GM03348 (cell line): ENCODE measurements around the gene TCF4.
A peak's percentile ranks its signal among the peaks of the same experiment; 100 is the strongest.

Experiments used
- DNase-seq: peaks from one replicate; pipeline ENCODE4 v3.0.0; 2012; ENCODE audit warnings: low spot score

Gene TCF4

GRCh38 chr18:55588111-55588869 is at the start of gene TCF4:
TCF4 (minus strand) TSS chr18:55588192; CDS start chr18:55587116, 1,076 bp downstream.
- DNase-seq = peak; percentile 68

GRCh38 chr18:55637204-55637603 is 49.2 kb upstream of the TCF4 start:
- no peak for DNase-seq

GRCh38 chr18:55635439-55635838 is 47.4 kb upstream of the TCF4 start:
- DNase-seq = no peak

- peak; percentile 56 for DNase-seq
Measured at GRCh38 chr18:55634545-55634944, 46.6 kb upstream of the TCF4 start.

DNA sequence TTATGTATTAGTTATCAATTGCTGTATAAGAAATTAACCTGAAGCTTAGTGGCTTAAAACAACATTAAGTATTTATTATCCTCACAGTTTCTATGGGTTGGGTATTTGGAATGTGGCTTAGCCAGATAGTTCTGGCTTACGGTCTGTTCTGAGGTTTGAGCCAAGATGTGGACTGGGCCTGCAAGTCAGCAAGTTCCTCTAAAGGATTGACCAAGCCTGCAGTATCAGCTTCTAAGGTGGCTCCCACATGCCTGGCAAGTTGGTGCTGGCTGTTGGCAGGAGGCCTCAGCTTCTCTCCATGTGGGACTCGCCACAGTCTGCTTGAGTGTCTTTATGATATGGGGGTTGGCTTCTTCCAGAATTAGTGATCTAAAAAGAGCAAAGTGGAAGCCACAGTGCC is 45.0 kb upstream of the TCF4 start:
- DNase-seq = no peak

DNA sequence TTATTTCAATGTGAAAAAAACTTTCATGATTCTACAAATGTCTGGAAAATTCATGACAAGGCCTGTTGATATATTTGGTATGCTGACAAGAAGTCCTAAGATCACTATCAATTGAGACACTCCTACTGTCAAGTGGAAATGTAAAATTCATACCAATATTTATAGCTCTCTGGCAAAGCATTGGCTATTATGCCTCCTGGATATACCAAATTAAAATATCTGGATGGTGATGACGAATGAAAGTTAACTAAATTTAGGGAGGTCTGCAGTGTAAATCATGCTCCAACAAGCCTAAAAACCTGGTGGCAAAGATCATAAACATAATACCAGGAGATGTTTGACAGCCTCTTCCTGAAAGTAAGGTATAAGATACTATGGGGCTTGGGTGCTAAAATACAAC is 41.1 kb upstream of the TCF4 start:
- DNase-seq = no peak

DNA sequence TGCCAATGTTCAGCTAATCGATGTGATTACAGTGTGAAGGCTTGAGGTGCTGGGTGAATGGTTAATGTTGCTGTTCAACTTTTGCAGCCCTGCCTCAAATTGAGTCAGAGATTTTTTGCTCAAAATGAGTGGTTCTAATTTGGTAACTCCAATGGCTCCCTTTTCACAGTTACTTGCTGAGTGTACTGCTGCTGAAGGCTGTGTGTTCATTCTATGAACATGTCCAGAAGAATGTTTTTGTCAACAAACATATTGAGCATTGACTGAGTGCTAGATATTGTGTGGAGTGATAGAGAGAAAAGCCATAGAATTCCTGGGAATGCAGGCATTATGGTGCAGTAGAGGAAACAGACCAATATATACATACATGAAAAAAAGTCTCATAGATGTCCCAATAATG is 39.0 kb upstream of the TCF4 start:
- DNase-seq = no peak

DNA sequence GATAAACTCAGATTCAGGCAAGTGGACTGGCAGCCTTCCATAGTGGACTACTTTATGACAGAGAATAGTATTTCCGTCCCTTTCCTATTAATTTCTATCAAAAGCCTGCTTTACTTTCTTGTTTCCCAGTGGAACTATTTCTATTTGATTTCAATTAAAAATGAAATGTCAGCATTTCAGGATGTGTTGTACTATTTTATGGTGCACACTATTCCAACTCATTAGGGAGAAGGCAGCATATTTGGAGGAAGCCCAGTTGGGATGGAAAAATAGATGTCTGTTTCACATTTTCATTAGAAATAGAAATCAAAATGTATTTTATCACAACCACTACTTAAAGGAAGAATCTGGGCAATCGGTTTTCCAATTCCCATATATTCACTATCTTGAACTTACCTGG is 37.9 kb upstream of the TCF4 start:
- no peak for DNase-seq

- no peak for DNase-seq
Measured at GRCh38 chr18:55623626-55624025, 35.6 kb upstream of the TCF4 start.

- no peak for DNase-seq
Measured at GRCh38 chr18:55610506-55610905, 22.5 kb upstream of the TCF4 start.

DNA sequence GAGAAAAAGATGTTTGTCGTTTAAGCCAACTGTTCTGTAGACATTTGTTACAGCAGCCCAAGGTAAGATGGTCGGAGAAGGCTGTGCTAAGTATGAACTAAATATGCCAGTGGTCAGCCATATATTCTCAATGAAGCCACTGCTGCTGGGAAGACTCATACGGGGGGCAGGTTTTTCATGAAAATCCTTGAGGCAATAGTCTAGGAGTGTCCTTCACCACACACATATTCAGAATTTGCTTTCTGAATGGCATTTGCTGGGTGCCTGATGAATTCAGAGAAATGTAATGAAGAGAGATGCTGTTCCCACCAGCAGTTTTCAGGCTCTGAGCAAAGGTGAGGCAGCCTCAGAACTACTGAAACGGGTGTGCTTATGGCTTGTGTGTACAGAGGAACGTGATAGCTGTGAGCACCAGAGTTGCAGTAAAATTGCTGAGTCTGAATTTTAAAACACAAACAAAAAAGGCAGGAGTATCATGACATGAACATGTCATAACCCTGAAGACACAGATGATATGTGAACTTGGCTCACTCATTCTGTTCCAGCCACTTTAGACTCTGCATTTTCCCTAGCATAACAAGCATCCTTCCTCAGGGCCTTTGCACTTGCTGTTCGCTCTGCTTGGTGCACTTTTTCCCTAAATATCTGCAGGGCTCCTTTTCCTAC is 21.3 kb upstream of the TCF4 start:
- DNase-seq = no peak

- no peak for DNase-seq
Measured at GRCh38 chr18:55608497-55608896, 20.5 kb upstream of the TCF4 start.

GRCh38 chr18:55607773-55608172 is 19.8 kb upstream of the TCF4 start:
- no peak for DNase-seq

- no peak for DNase-seq
Measured at GRCh38 chr18:55605733-55606338, 17.8 kb upstream of the TCF4 start.

DNA sequence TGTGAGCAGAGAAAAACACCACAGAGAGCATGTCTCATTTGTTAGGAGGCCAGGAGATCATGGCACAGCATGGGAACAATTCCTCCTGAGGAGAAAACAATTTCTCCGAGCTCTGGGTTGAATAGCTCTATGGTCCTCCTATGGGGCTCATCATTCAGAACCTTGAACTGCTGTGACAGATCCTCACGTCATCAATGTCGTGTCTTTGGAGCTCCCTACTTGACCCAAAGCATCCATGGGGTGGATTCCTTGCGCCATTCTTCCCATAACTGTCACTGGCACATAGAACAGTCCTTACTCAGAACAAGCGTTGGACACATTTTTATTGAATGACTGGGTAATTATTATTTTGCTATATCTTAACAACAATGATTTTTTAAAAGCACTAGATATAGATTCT is 15.8 kb upstream of the TCF4 start:
- DNase-seq = no peak

- no peak for DNase-seq
Measured at GRCh38 chr18:55593888-55594287, 5.9 kb upstream of the TCF4 start.

- DNase-seq = peak; percentile 3
Measured at GRCh38 chr18:55592572-55592971, 4.6 kb upstream of the TCF4 start.

DNA sequence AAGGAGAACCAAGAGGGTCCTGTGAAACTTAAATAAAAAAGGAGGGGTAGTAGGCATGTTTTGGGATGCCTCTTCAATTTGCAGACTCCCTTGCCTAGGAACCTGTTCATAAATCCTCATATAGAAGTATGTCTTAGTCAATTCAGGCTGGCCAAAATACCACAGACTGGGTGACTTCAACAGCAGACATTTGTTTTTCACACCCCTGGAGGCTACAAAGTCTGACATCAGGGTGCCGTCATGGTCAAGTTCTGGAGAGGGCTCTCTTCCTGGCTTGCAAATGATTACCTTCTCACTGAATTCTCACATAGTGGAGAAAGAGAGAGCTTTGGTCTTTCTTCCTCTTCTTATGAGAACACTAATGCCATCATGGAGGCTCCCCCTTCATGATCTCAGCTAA is 4.1 kb upstream of the TCF4 start:
- no peak for DNase-seq

DNA sequence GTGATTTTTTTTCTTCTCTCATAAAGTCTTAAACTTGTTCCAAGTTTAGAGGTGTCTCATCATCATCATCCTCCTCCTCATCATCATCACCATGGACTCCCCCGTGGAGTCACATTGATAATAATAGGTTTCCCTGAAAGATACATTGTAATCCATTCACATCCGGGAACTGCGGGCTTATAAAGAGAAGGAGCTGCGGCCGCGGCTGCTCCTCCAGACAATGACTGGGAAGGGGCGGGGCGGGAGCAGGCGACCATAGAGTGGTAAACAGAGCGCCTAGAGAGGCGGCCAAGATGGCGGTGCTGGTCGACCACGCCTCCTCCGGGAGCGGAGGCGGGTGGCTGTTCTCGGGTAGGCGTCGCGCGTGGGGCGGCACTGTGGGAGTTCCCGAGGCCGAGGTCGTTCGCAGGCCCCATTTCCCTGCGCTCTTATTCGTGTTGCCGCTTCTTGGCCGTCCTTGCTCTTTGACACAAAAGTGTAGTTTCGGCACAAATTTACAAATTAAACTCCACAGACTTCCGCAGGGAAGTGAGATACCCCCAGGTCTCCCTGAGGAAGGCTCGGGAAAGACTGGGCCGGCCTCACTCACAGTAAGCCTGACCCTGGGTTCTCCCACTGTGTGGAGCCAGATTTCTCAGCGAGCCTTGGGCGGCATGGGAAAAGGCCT is 1.8 kb upstream of the TCF4 start:
- DNase-seq = peak; percentile 95

- no peak for DNase-seq
Measured at GRCh38 chr18:55588870-55589595, 1.0 kb upstream of the TCF4 start.

DNA sequence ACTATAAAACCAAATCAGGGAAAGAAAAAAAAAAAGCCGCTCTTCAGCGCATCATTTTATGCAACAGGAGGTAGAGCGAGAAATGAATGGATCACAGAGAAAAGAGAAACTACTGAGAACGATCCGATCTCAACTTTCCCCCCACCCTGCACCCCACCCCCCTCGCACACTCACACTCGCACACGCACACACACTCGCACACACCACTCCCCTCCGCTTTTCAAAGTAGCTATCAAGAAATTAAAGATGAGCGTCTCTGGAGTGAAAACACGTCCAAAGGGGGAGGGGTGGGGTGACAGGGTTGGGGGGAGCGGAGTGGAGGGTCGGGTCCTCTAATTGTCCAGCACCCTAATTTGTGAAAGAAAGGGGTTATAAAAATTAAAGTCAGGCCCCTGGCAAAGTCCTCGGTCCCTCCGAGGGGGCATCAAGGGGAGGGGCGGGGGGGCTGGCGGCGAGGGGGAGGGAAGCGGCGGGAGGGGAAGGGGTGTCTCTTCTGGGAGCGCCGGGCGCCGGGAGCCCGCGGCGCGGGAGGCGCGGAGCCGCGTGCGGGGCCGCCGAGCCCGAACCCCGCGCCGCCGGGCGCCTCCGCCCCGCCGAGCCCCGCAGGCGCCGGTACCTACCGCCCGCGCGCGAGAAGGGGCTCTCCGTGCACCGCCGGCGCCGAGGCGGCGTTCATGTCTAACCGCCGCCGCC is 428 bp downstream of the TCF4 start:
- peak; percentile 36 for DNase-seq
